GM12892 (cell line): ENCODE data around the gene GLRX5.

Experiments used
- POLR2A ChIP-seq: IDR thresholded peaks from 2 replicates; pipeline ENCODE4 v1.6.1; 2011; ENCODE audit warnings: low read depth, low read length, control low read depth
- POLR2AphosphoS5 ChIP-seq: IDR thresholded peaks from 2 replicates; pipeline ENCODE4 v1.6.1; 2011; ENCODE audit warnings: low read depth, low read length, control low read depth
- TAF1 ChIP-seq: IDR thresholded peaks from 2 replicates; pipeline ENCODE4 v1.6.1; 2011; ENCODE audit warnings: low read depth, mild to moderate bottlenecking, control low read depth, low read length, borderline replicate concordance

GRCh38 chr14:95559203-95559602 lies 24.4 kb downstream of the GLRX5 start:
- TF ChIP-seq POLR2A (no peak), POLR2AphosphoS5 (no peak), TAF1 (no peak)
